Right renal cortex interstitium (tissue), 3 donors: Measurements from ENCODE around the gene HPSE2. TPM values are rescaled to one million over a fixed set of nuclear protein-coding genes. Genes with fewer than 3 reads are reported as not detected.
"Not testable (repeated sequence)": the region's sequence is repeated elsewhere in the genome, so short reads cannot be mapped to it uniquely, and the experiment has no call there.

ENCODE experiments used
- DNase-seq, 3 donors: peaks; one replicate each; pipeline ENCODE4 v3.0.0-alpha.2; 2013; ENCODE audit warnings: low read depth in 3 of 3, low spot score in 2 of 3
- polyA plus RNA-seq, 3 donors: library from polyadenylated mRNA; unstranded; fragments of 120-200 nt; gene quantifications; one replicate each; pipeline ENCODE4 v1.2.1, GENCODE V29; 2013; ENCODE audit not compliant: insufficient read length in 3 of 3

HPSE2 gene
- polyA plus RNA-seq, 3 donors = 0.78 to 1.7 (median 1.5) TPM

- DNase-seq = no peak
Observed at GRCh38 chr10:99170116-99170675, 65.5 kb downstream of the HPSE2 start.

- DNase-seq = no peak
Observed at GRCh38 chr10:99161165-99161564, 74.5 kb downstream of the HPSE2 start.

GRCh38 chr10:99143651-99144050, 92.0 kb downstream of the HPSE2 start:
- no peak for DNase-seq

- DNase-seq = no peak
Observed at GRCh38 chr10:99143011-99143410, 92.6 kb downstream of the HPSE2 start.

GRCh38 chr10:99132897-99133296, 102.8 kb downstream of the HPSE2 start:
- DNase-seq = not testable (repeated sequence)

- DNase-seq = no peak
Observed at GRCh38 chr10:99125879-99126278, 109.8 kb downstream of the HPSE2 start.

GRCh38 chr10:99124376-99124775, 111.3 kb downstream of the HPSE2 start:
- no peak for DNase-seq

- no peak for DNase-seq
Observed at GRCh38 chr10:99123851-99124250, 111.8 kb downstream of the HPSE2 start.

- no peak for DNase-seq
Observed at GRCh38 chr10:99123336-99123735, 112.3 kb downstream of the HPSE2 start.

GRCh38 chr10:99119258-99119748, 116.3 kb downstream of the HPSE2 start:
- no peak for DNase-seq

GRCh38 chr10:99115703-99116102, 119.9 kb downstream of the HPSE2 start:
- no peak for DNase-seq

GRCh38 chr10:99085358-99085757, 150.3 kb downstream of the HPSE2 start:
- no peak for DNase-seq

GRCh38 chr10:99084161-99084560, 151.5 kb downstream of the HPSE2 start:
- no peak for DNase-seq

- no peak for DNase-seq
Observed at GRCh38 chr10:99080275-99080945, 155.2 kb downstream of the HPSE2 start.

- DNase-seq = no peak
Observed at GRCh38 chr10:99062591-99062990, 173.1 kb downstream of the HPSE2 start.

- no peak for DNase-seq
Observed at GRCh38 chr10:99058762-99059161, 176.9 kb downstream of the HPSE2 start.

GRCh38 chr10:99057936-99058690, 177.5 kb downstream of the HPSE2 start:
- no peak for DNase-seq

GRCh38 chr10:99045671-99046070, 190.0 kb downstream of the HPSE2 start:
- no peak for DNase-seq

GRCh38 chr10:99042051-99042771, 193.4 kb downstream of the HPSE2 start:
- no peak for DNase-seq

GRCh38 chr10:99041468-99041867, 194.2 kb downstream of the HPSE2 start:
- DNase-seq = no peak

- DNase-seq = no peak
Observed at GRCh38 chr10:99013885-99014284, 221.8 kb downstream of the HPSE2 start.
